Psoas muscle (tissue), 8 donors: ENCODE results near the gene SLC13A3. TPM values are rescaled to one million over a fixed set of nuclear protein-coding genes. Genes with fewer than 3 reads are reported as not detected.

Experiments used
- ATAC-seq, 4 donors: fragments of 200-7000 bp; cut with Tn5 transposase; one replicate each; pipeline ENCODE4 v1.9.1; 2020; ENCODE audit warnings: moderate library complexity in 3 of 4, mild to moderate bottlenecking in 2 of 4
- DNase-seq, 2 donors: peaks; one replicate each; pipeline ENCODE4 v3.0.0-alpha.2; 2020
- H3K27ac ChIP-seq: fragments of 200-600 bp; one replicate; pipeline ENCODE4 v1.8.0; 2022
- H3K27me3 ChIP-seq, 3 donors: fragments of 200-600 bp in 1 of 3; one replicate each; pipeline versions ENCODE4 v1.6.1 to v1.8.0; 2013 to 2022; ENCODE audit warnings: low read length in 2 of 3, mild to moderate bottlenecking in 2 of 3, moderate library complexity in 1 of 3; ENCODE audit not compliant: insufficient read depth in 3 of 3
- H3K36me3 ChIP-seq, 2 donors: fragments of 200-600 bp in 1 of 2; one replicate each; pipeline versions ENCODE4 v1.6.1 to v1.8.0; 2013 to 2022; ENCODE audit warnings: low read depth in 1 of 2, mild to moderate bottlenecking in 1 of 2, moderate library complexity in 1 of 2; ENCODE audit not compliant: insufficient read depth in 1 of 2
- H3K4me1 ChIP-seq: fragments of 200-600 bp; one replicate; pipeline ENCODE4 v1.8.0; 2022
- H3K4me3 ChIP-seq: fragments of 200-600 bp; one replicate; pipeline ENCODE4 v1.8.0; 2022; ENCODE audit warnings: mild to moderate bottlenecking
- H3K9me3 ChIP-seq: fragments of 200-600 bp; one replicate; pipeline ENCODE4 v1.8.0; 2022
- CTCF ChIP-seq: fragments of 200-600 bp; IDR thresholded peaks from one replicate; pipeline ENCODE4 v1.8.0; 2022; ENCODE audit warnings: antibody characterized with exemption
- WGBS, 3 donors: extraction: QIAGEN DNeasy Blood & Tissue Kit; methylation state at CpG; one replicate each; pipeline versions ENCODE4 v1.1.6 to v1.1.7; 2013; 5-methylcytosine and 5-hydroxymethylcytosine counted together
- intact Hi-C, 2 donors: fragments of 100-400 bp; cut with DNase I; formaldehyde crosslinking; loops; one replicate each; pipeline versions ENCODE4 v1.11.0 to v1.14.2; 2022
- polyA plus RNA-seq, 3 donors: library from polyadenylated mRNA; stranded (reverse); fragments of 200-250 nt; gene quantifications; one replicate each; pipeline ENCODE4 v1.2.3, GENCODE V29; 2013
- total RNA-seq, 4 donors: library from RNA; stranded (reverse); fragmentation: NEBNext Ultra II Directional in 2 of 4; extraction: Animal tissue kit (Norgen Biotek cat#: 25700) in 2 of 4; gene quantifications; one replicate each; pipeline versions ENCODE4 v1.2.1 to v1.2.4, GENCODE V29; 2021 to 2023
- donor health status: healthy with polysubstance abuse.
- donor health status: DM: no; HTN: no; CAD: no; lungs with moderate emphysema.
- donor health status: Bipolar disorder and iron deficiency.
- donor health status: healthy.
- donor health status: DM: yes; HTN: yes; CAD: no.
- donor health status: DM: no; HTN: no; CAD: no.
- donor health status: DM: no; HTN: no; CAD: no.
- donor health status: DM: yes; HTN: yes; CAD: no.

Gene SLC13A3
- total and polyA plus RNA-seq, 7 donors = 0.04 to 0.38 (median 0.15) TPM

GRCh38 chr20:46618316-46619100, 32.8 kb downstream of the SLC13A3 start:
- no peak for DNase-seq
- no peak for TF ChIP-seq CTCF

GRCh38 chr20:46614503-46614902, 36.8 kb downstream of the SLC13A3 start:
- Histone ChIP-seq H3K4me1 (no peaks in the 10 kb centered on the region), H3K9me3 (no peaks in the 10 kb centered on the region), H3K36me3 (no peaks in the 10 kb centered on the region), H3K4me3 (no peak overlapping the region), H3K27ac (no peak overlapping the region), H3K27me3 (no peaks in the 10 kb centered on the region)
- 52 to 71% (median 67%) methylated on average over 1 of the region's 1 CpG for WGBS, 3 donors
- intact Hi-C loops = no loop called here
- ATAC-seq (no peak), DNase-seq (no peak)
- TF ChIP-seq CTCF = no peak

More at GRCh38 chr20:46618316-46619100, 32.8 kb downstream of the SLC13A3 start:
- WGBS, 3 donors = 78 to 82% (median 82%) methylated on average over 7 of the region's 7 CpGs
- Histone ChIP-seq H3K9me3 (no peaks in the 10 kb centered on the region), H3K4me1 (no peaks in the 10 kb centered on the region), H3K36me3 (no peaks in the 10 kb centered on the region), H3K27ac (no peak overlapping the region), H3K27me3 (no peaks in the 10 kb centered on the region), H3K4me3 (no peak overlapping the region)
- intact Hi-C loops = no loop called here
- no peak for ATAC-seq

- ATAC-seq (no peak), DNase-seq (no peak)
- Histone ChIP-seq H3K27me3 (no peaks in the 10 kb centered on the region), H3K4me3 (no peak overlapping the region), H3K4me1 (no peaks in the 10 kb centered on the region), H3K27ac (no peak overlapping the region), H3K9me3 (no peaks in the 10 kb centered on the region), H3K36me3 (no peaks in the 10 kb centered on the region)
- WGBS, 3 donors = 93 to 97% (median 95%) methylated on average over 2 of the region's 2 CpGs
- intact Hi-C loops = no loop called here
- TF ChIP-seq CTCF = no peak
Measured at GRCh38 chr20:46610145-46610544, 41.1 kb downstream of the SLC13A3 start.

- Histone ChIP-seq H3K4me1 (no peaks in the 10 kb centered on the region), H3K4me3 (no peak overlapping the region), H3K36me3 (no peaks in the 10 kb centered on the region), H3K27me3 (no peaks in the 10 kb centered on the region), H3K9me3 (no peaks in the 10 kb centered on the region), H3K27ac (no peak overlapping the region)
- ATAC-seq = no peak
- no peak for TF ChIP-seq CTCF
- WGBS, 3 donors = 87 to 93% (median 89%) methylated on average over 4 of the region's 4 CpGs
- intact Hi-C loops = no loop called here
- no peak for DNase-seq
Measured at GRCh38 chr20:46609043-46609442, 42.2 kb downstream of the SLC13A3 start.
